Endothelial cell of umbilical vein (primary cell): ENCODE measurements around the gene MEGF11. TPM values are rescaled to one million over a fixed set of nuclear protein-coding genes. Genes with fewer than 3 reads are reported as not detected.

Source experiments
- BruUV-seq: library from RNA; stranded (reverse); fragments of 400-500 nt; replicated peaks from 2 replicates; lab custom pipeline; 2021; lab: Mats Ljungman, UMichigan
- CTCF ChIA-PET: fragments of 300-600, 350-600 bp; sonication (Branson Sonifier 250); formaldehyde crosslinking; loops from one replicate; lab custom pipeline; 2021; ENCODE audit warnings: antibody characterized with exemption, inconsistent platforms; lab: Charles Lee
- POLR2A ChIA-PET: fragments of 300-600, 350-600 bp; sonication (Branson Sonifier 250); formaldehyde crosslinking; loops from one replicate; lab custom pipeline; 2021; ENCODE audit warnings: antibody characterized with exemption, inconsistent platforms; lab: Charles Lee
- DNase-seq: peaks from one replicate; pipeline ENCODE4 v3.0.0-alpha.2; 2011; ENCODE audit warnings: low read depth, low spot score
- FAIRE-seq: peaks from 2 replicates; lab custom pipeline; 2011; peaks lifted over from hg19 to GRCh38; lab: Jason Lieb, UNC
- H2AFZ ChIP-seq: 2 replicates; pipeline ENCODE4 v1.6.0; 2012; ENCODE audit warnings: low read depth, low read length, control low read depth, inconsistent platforms
- H3K27ac ChIP-seq: 2 replicates; pipeline ENCODE4 v1.5.1; 2011; ENCODE audit warnings: low read depth, mild to moderate bottlenecking, control low read depth, low read length, moderate library complexity; ENCODE audit not compliant: insufficient read depth
- H3K27me3 ChIP-seq, 2 experiments: 2 replicates each; pipeline versions ENCODE4 v1.6.0 to v1.6.1; 2011; ENCODE audit warnings: low read length in 2 of 2, mixed read lengths in 1 of 2; ENCODE audit not compliant: control insufficient read depth in 2 of 2, insufficient read depth in 2 of 2
- H3K36me3 ChIP-seq, 2 experiments: 2 replicates in 1 of 2; 3 replicates in 1 of 2; pipeline ENCODE4 v1.5.1; 2011; ENCODE audit warnings: low read length in 2 of 2, mild to moderate bottlenecking in 1 of 2, moderate library complexity in 1 of 2; ENCODE audit not compliant: control insufficient read depth in 2 of 2, insufficient read depth in 2 of 2; ENCODE audit errors: extremely low read depth in 1 of 2
- H3K4me1 ChIP-seq: 3 replicates; pipeline ENCODE4 v1.5.1; 2011; ENCODE audit warnings: mild to moderate bottlenecking, low read length; ENCODE audit not compliant: control insufficient read depth, insufficient read depth; ENCODE audit errors: extremely low read depth
- H3K4me2 ChIP-seq: 2 replicates; pipeline ENCODE4 v1.6.1; 2011; ENCODE audit warnings: low read length, control low read depth, mixed read lengths; ENCODE audit not compliant: insufficient read depth
- H3K4me3 ChIP-seq, 3 experiments: fragments of 200-600 bp in 1 of 3; sonication (generic), shearing (Covaris generic) in 1 of 3; replicated peaks in 1 of 3; 2 replicates each; pipeline ENCODE4 v1.5.1; 2011 to 2016; ENCODE audit warnings: control low read depth in 3 of 3, low read length in 3 of 3, mild to moderate bottlenecking in 2 of 3, inconsistent platforms in 1 of 3, low read depth in 1 of 3, moderate library complexity in 1 of 3; ENCODE audit not compliant: insufficient read depth in 1 of 3
- H3K79me2 ChIP-seq: 2 replicates; pipeline ENCODE4 v1.6.0; 2012; ENCODE audit warnings: low read length, inconsistent platforms; ENCODE audit not compliant: control insufficient read depth, insufficient read depth
- H3K9ac ChIP-seq: replicated peaks from 2 replicates; pipeline ENCODE3; 2011; ENCODE audit warnings: low read length, control low read depth; ENCODE audit not compliant: insufficient read depth; ENCODE audit errors: extremely low read depth
- H3K9me1 ChIP-seq: replicated peaks from 3 replicates; pipeline ENCODE4 v1.6.0; 2011; ENCODE audit warnings: mild to moderate bottlenecking, low read length; ENCODE audit not compliant: control insufficient read depth, insufficient read depth; ENCODE audit errors: extremely low read depth
- H3K9me3 ChIP-seq: replicated peaks from 2 replicates; pipeline ENCODE4 v1.5.1; 2012; ENCODE audit warnings: low read length, inconsistent platforms; ENCODE audit not compliant: control insufficient read depth, insufficient read depth
- H4K20me1 ChIP-seq: replicated peaks from 2 replicates; pipeline ENCODE3; 2011; ENCODE audit warnings: mild to moderate bottlenecking, low read length; ENCODE audit not compliant: control insufficient read depth, insufficient read depth; ENCODE audit errors: extremely low read depth
- CTCF ChIP-seq, 2 donors: IDR thresholded peaks; 1 replicate in 1 of 2; 2 replicates in 1 of 2; pipeline ENCODE4 v1.5.1; 2011; ENCODE audit warnings: low read length in 2 of 2, mild to moderate bottlenecking in 2 of 2, moderate library complexity in 2 of 2, control low read depth in 1 of 2, inconsistent platforms in 1 of 2, low read depth in 1 of 2; ENCODE audit not compliant: insufficient read depth in 1 of 2; ENCODE audit errors: extremely low read depth in 1 of 2
- EZH2 ChIP-seq: IDR thresholded peaks from 2 replicates; pipeline ENCODE4 v1.6.1; 2012; ENCODE audit warnings: borderline replicate concordance, low read depth, mild to moderate bottlenecking, moderate library complexity, low read length, inconsistent platforms; ENCODE audit not compliant: severe bottlenecking
- FOS ChIP-seq: IDR thresholded peaks from 2 replicates; pipeline ENCODE4 v1.6.1; 2011; ENCODE audit warnings: mild to moderate bottlenecking, low read length, moderate library complexity, borderline replicate concordance; ENCODE audit not compliant: insufficient read depth
- GATA2 ChIP-seq: IDR thresholded peaks from 2 replicates; pipeline ENCODE4 v1.7.0; 2011; ENCODE audit warnings: low read depth, mild to moderate bottlenecking, moderate library complexity, mixed read lengths, low read length; ENCODE audit not compliant: insufficient read length, insufficient read depth
- JUN ChIP-seq: IDR thresholded peaks from 2 replicates; pipeline ENCODE4 v1.6.1; 2011; ENCODE audit warnings: borderline replicate concordance, low read depth; ENCODE audit not compliant: insufficient read length, insufficient read depth
- MYC ChIP-seq: IDR thresholded peaks from one replicate; pipeline ENCODE4 v1.6.1; 2011; ENCODE audit warnings: mild to moderate bottlenecking, low read depth, low read length
- POLR2A ChIP-seq: IDR thresholded peaks from 2 replicates; pipeline ENCODE4 v1.6.1; 2012; ENCODE audit warnings: low read depth, mild to moderate bottlenecking, control low read depth, low read length
- POLR2AphosphoS5 ChIP-seq: IDR thresholded peaks from 2 replicates; pipeline ENCODE4 v1.6.1; 2012; ENCODE audit warnings: low read depth, mild to moderate bottlenecking, control low read depth, low read length, moderate library complexity; ENCODE audit not compliant: insufficient read depth
- dilution Hi-C: fragments of 300-500 bp; cut with MboI; formaldehyde crosslinking; loops from one replicate; pipeline ENCODE4 v1.15.0; 2019; ENCODE audit warnings: low sequenced_read_pairs; ENCODE audit not compliant: extremely low pct_ligation_motif_present
- intact Hi-C: fragments of 100-400 bp; cut with micrococcal nuclease; formaldehyde crosslinking; loops from one replicate; pipeline ENCODE4 v1.10.0; 2022
- polyA plus RNA-seq, 4 experiments: library from polyadenylated mRNA; depleted of rRNA in 3 of 4; stranded (reverse) in 3 of 4; unstranded in 1 of 4; fragments of >200 nt; gene quantifications; 2 replicates each; pipeline versions ENCODE4 v1.2.1 to v1.2.3, GENCODE V29; 2011 to 2012; ENCODE audit warnings: missing spikeins in 1 of 4
- total RNA-seq: library from RNA; stranded (reverse); gene quantifications from 2 replicates; pipeline ENCODE4 v1.2.3, GENCODE V29; 2021
- TF ChIP-seq, protein P1 (sequence below): IDR thresholded peaks from 2 replicates; pipeline ENCODE4 v1.6.1; 2011; ENCODE audit not compliant: insufficient read depth, insufficient read length

The MEGF11 gene
- total and polyA plus RNA-seq, 2 donors (not counting 3 experiments of a cell fraction or from before 2014, with no cell fraction given), result not detected

DNA sequence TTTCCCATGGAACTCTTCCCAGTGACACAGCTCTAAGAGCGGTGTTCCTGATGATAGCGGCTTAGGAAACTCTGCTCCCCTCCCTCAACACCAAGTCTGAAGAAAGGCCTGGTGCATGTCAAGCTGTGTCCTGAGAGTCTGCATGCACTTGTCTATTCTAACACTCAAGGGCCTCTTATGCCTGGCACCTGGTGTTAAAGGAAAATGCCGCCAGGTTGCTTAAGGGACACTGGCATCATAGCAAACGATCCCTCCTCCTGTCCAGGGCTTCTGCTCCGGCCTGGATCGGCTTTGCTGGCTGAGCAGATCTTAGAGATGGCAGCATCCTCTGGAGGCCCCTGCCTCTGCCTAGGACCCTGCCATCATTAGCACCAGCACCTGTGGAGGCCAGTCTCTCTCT, 121.7 kb downstream of the MEGF11 start:
- DNase-seq, result no peak
- H3K9me3 ChIP-seq, result no peaks in the 10 kb centered on the region
- no peaks in the 10 kb centered on the region for H4K20me1 ChIP-seq
- no peak overlapping the region for H2AFZ ChIP-seq
- peaks cover 0 to 8% of the 10 kb centered on the region in 2 experiments for H3K27me3 ChIP-seq
- BruUV-seq, result no TSS peak
- TF ChIP-seq POLR2A, result no peak
- TF ChIP-seq, protein P1, sequence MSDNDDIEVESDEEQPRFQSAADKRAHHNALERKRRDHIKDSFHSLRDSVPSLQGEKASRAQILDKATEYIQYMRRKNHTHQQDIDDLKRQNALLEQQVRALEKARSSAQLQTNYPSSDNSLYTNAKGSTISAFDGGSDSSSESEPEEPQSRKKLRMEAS, result no peak
- TF ChIP-seq JUN, result no peak
- no peak for TF ChIP-seq GATA2
- TF ChIP-seq FOS, result no peak
- no peak for TF ChIP-seq CTCF (IDR thresholded peaks at IDR 0.05; ENCODE audit: extremely low read depth in 1 of 2, insufficient read depth in 1 of 2, low read depth in 1 of 2, low read length in 2 of 2)
- TF ChIP-seq POLR2AphosphoS5, result no peak
- TF ChIP-seq MYC, result no peak
- TF ChIP-seq EZH2, result no peak
- H3K4me1 ChIP-seq, result no peaks in the 10 kb centered on the region
- intact Hi-C loops (no loop called here), dilution Hi-C loops (no loop called here)
- CTCF ChIA-PET, result no interaction called here
- H3K36me3 ChIP-seq, result no peaks in the 10 kb centered on the region
- no peak overlapping the region for H3K4me3 ChIP-seq
- no peak overlapping the region for H3K4me2 ChIP-seq
- H3K79me2 ChIP-seq, result no peaks in the 10 kb centered on the region
- H3K9me1 ChIP-seq, result no peaks in the 10 kb centered on the region
- no peak overlapping the region for H3K9ac ChIP-seq
- POLR2A ChIA-PET, result no interaction called here
- H3K27ac ChIP-seq, result no peak overlapping the region
- no peak for FAIRE-seq
